ENCODE data around the gene FARSA. TPM values are rescaled to one million over a fixed set of nuclear protein-coding genes. Genes with fewer than 3 reads are reported as not detected.

The FARSA gene
- total and polyA plus RNA-seq, 2 of the 13 experiments (the other 11 are each of a cell fraction or from before 2014, with no cell fraction given) = 25.9 to 72.0 TPM

GRCh38 chr19:12933287-12934072, at the start of gene FARSA (continued):
- TF ChIP-seq, protein P1, sequence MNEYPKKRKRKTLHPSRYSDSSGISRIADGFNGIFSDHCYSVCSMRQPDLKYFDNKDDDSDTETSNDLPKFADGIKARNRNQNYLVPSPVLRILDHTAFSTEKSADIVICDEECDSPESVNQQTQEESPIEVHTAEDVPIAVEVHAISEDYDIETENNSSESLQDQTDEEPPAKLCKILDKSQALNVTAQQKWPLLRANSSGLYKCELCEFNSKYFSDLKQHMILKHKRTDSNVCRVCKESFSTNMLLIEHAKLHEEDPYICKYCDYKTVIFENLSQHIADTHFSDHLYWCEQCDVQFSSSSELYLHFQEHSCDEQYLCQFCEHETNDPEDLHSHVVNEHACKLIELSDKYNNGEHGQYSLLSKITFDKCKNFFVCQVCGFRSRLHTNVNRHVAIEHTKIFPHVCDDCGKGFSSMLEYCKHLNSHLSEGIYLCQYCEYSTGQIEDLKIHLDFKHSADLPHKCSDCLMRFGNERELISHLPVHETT (CRISPR knock-in tag; conservative IDR thresholded peaks at IDR 0.05) = peak; percentile 89
- TF ChIP-seq, protein P2, sequence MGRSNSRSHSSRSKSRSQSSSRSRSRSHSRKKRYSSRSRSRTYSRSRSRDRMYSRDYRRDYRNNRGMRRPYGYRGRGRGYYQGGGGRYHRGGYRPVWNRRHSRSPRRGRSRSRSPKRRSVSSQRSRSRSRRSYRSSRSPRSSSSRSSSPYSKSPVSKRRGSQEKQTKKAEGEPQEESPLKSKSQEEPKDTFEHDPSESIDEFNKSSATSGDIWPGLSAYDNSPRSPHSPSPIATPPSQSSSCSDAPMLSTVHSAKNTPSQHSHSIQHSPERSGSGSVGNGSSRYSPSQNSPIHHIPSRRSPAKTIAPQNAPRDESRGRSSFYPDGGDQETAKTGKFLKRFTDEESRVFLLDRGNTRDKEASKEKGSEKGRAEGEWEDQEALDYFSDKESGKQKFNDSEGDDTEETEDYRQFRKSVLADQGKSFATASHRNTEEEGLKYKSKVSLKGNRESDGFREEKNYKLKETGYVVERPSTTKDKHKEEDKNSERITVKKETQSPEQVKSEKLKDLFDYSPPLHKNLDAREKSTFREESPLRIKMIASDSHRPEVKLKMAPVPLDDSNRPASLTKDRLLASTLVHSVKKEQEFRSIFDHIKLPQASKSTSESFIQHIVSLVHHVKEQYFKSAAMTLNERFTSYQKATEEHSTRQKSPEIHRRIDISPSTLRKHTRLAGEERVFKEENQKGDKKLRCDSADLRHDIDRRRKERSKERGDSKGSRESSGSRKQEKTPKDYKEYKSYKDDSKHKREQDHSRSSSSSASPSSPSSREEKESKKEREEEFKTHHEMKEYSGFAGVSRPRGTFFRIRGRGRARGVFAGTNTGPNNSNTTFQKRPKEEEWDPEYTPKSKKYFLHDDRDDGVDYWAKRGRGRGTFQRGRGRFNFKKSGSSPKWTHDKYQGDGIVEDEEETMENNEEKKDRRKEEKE (IDR thresholded peaks at IDR 0.05) = no peak
- peak; percentile 41; the same call in 1 of the 2 replicates for TF ChIP-seq SP5 (CRISPR knock-in tag; IDR thresholded peaks at IDR 0.05; ENCODE audit: borderline replicate concordance, low read depth)
- TF ChIP-seq FIP1L1 (IDR thresholded peaks at IDR 0.05; ENCODE audit: borderline replicate concordance, insufficient read depth, low read depth, low read length) = no peak
- no peak for TF ChIP-seq DDIT3 (CRISPR knock-in tag; IDR thresholded peaks at IDR 0.05)
- TF ChIP-seq KDM3A (CRISPR knock-in tag; IDR thresholded peaks at IDR 0.05; ENCODE audit: low read depth) = no peak; the same call in 1 of the 2 replicates
- TF ChIP-seq CENPT (CRISPR knock-in tag; IDR thresholded peaks at IDR 0.05; ENCODE audit: low read depth) = no peak
- no peak for TF ChIP-seq ZNF3 (CRISPR knock-in tag; IDR thresholded peaks at IDR 0.05)
- no peak for TF ChIP-seq ZNF841 (CRISPR knock-in tag; IDR thresholded peaks at IDR 0.05; ENCODE audit: borderline replicate concordance)
- no peak for TF ChIP-seq ZNF800 (CRISPR knock-in tag; IDR thresholded peaks at IDR 0.05)
- peak; percentile 83; the same call in 1 of the 2 replicates for TF ChIP-seq KDM5B (CRISPR knock-in tag; IDR thresholded peaks at IDR 0.05; ENCODE audit: borderline replicate concordance)
- peak; percentile 75 for TF ChIP-seq CREB1 (IDR thresholded peaks at IDR 0.05)
- peak; percentile 67; the same call in 1 of the 2 replicates for TF ChIP-seq CREB1 (CRISPR knock-in tag; IDR thresholded peaks at IDR 0.05)
- no peak for TF ChIP-seq ZNF121 (CRISPR knock-in tag; IDR thresholded peaks at IDR 0.05)
- no peak for TF ChIP-seq KAT2B (IDR thresholded peaks at IDR 0.05; ENCODE audit: borderline replicate concordance, low read depth, low read length)
- TF ChIP-seq ZFY (CRISPR knock-in tag; IDR thresholded peaks at IDR 0.05) = peak; percentile 89
- TF ChIP-seq FOXC1 (CRISPR knock-in tag; IDR thresholded peaks at IDR 0.05; ENCODE audit: borderline replicate concordance) = peak; percentile 34
- no peak for TF ChIP-seq BRCA1 (CRISPR knock-in tag; IDR thresholded peaks at IDR 0.05)
- no peak for TF ChIP-seq SP140L (CRISPR knock-in tag; IDR thresholded peaks at IDR 0.05; ENCODE audit: borderline replicate concordance)
- TF ChIP-seq AGO2 (optimal IDR thresholded peaks at IDR 0.05; ENCODE audit: low read depth, low read length) = peak; percentile 70
- TF ChIP-seq ZSCAN22 (CRISPR knock-in tag; IDR thresholded peaks at IDR 0.05) = peak; percentile 90
- 0 out of 2 replicates have a peak, but pooled peaks have one; percentile 87 for TF ChIP-seq HES4 (CRISPR knock-in tag; IDR thresholded peaks at IDR 0.05; ENCODE audit: borderline replicate concordance)
- 0 out of 2 replicates have a peak, but pooled peaks have one; percentile 9 for TF ChIP-seq SRF (IDR thresholded peaks at IDR 0.05; ENCODE audit: low read depth, low read length)
- TF ChIP-seq ZSCAN29 (CRISPR knock-in tag; conservative IDR thresholded peaks at IDR 0.05) = no peak; the same call in 1 of the 2 replicates

Data from HepG2 (cell line).